ENCODE measurements around the gene PFN4. TPM values are rescaled to one million over a fixed set of nuclear protein-coding genes. Genes with fewer than 3 reads are reported as not detected.
A peak's percentile ranks its signal among the peaks of the same experiment; 100 is the strongest.

PFN4 gene
- total and polyA plus RNA-seq, 9 of the 15 experiments (the other 6 are each of a cell fraction or from before 2014, with no cell fraction given), result 0.07 to 0.54 (median 0.31) TPM; not detected in 2

- TF ChIP-seq SAP30 (IDR thresholded peaks at IDR 0.05; ENCODE audit: borderline replicate concordance, insufficient read depth, low read depth, low read length, poor library complexity, severe bottlenecking) (peak; percentile 88), CBX3 (IDR thresholded peaks at IDR 0.05; ENCODE audit: borderline replicate concordance in 1 of 2, low read length in 2 of 2) (peak in 1 of 2 experiments; percentile 96; a peak in 2 of 3 replicates), PBX2 (CRISPR knock-in tag; IDR thresholded peaks at IDR 0.05; ENCODE audit: low read depth) (no peak), PBX2 (tag; conservative IDR thresholded peaks at IDR 0.05; ENCODE audit: low read depth) (peak; percentile 45; the same call in 1 of the 2 replicates), E2F8 (IDR thresholded peaks at IDR 0.05; ENCODE audit: low read depth, partially characterized antibody) (peak; percentile 96), NFIC (IDR thresholded peaks at IDR 0.05) (peak; percentile 82), TAF9B (IDR thresholded peaks at IDR 0.05; ENCODE audit: partially characterized antibody) (peak; percentile 85), CBX1 (IDR thresholded peaks at IDR 0.05; ENCODE audit: low read depth) (peak; percentile 50; the same call in 1 of the 2 replicates), USF2 (CRISPR knock-in tag; IDR thresholded peaks at IDR 0.05) (no peak), KDM4B (IDR thresholded peaks at IDR 0.05; ENCODE audit: borderline replicate concordance in 2 of 2, low read depth in 1 of 2) (peak in 1 of 2 experiments; percentile 96; a peak in 2 of 4 replicates), ZNF830 (CRISPR knock-in tag; IDR thresholded peaks at IDR 0.05) (0 out of 2 replicates have a peak, but pooled peaks have one; percentile 52), FOXJ2 (tag; IDR thresholded peaks at IDR 0.05) (peak; percentile 74; the same call in 1 of the 2 replicates), OTX1 (CRISPR knock-in tag; IDR thresholded peaks at IDR 0.05) (peak; percentile 50; the same call in 1 of the 2 replicates), BRD4 (IDR thresholded peaks at IDR 0.05) (peak; percentile 49; the same call in 1 of the 2 replicates), ASH1L (IDR thresholded peaks at IDR 0.05; ENCODE audit: borderline replicate concordance, low read depth, partially characterized antibody) (peak; percentile 68), HDAC8 (tag; IDR thresholded peaks at IDR 0.05) (0 out of 2 replicates have a peak, but pooled peaks have one; percentile 61), ZNF395 (CRISPR knock-in tag; IDR thresholded peaks at IDR 0.05) (0 out of 2 replicates have a peak, but pooled peaks have one; percentile 72)
Observed at GRCh38 chr2:24075915-24076848, 47.0 kb downstream of the PFN4 start, which contains the start of gene SF3B6 (continued).
